ENCODE results near the gene FANCM.

DNA sequence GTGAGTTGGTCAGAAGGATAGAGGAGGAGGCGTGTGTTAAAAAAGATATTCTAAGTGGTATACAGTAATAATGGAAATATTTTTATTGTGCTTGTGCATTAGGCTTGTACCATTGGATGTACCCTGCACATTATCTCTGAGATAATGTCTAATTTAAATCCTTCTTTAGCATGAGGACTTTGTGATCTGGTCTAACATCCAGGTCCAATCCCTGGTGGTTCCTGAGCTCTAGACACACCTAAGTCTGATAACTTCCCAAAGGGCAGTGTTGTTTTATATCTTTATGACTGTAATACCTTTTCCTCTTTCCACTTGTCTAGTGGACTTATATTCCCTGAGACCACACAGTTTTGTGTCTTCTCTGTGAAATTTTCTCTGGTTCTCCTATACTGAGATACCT lies 31.2 kb upstream of the FANCM start:
- TF ChIP-seq RAD21 (conservative IDR thresholded peaks at IDR 0.05) (no peak), MXI1 (conservative IDR thresholded peaks at IDR 0.05; ENCODE audit: poor library complexity, severe bottlenecking) (no peak), POLR2AphosphoS5 (IDR thresholded peaks at IDR 0.05) (no peak), EZH2 (IDR thresholded peaks at IDR 0.05; ENCODE audit: borderline replicate concordance, insufficient read depth, low read length, poor library complexity, severe bottlenecking) (no peak), EP300 (conservative IDR thresholded peaks at IDR 0.05; ENCODE audit: poor library complexity, severe bottlenecking) (no peak), SMC3 (conservative IDR thresholded peaks at IDR 0.05; ENCODE audit: poor library complexity) (no peak)
- TF ChIP-seq, protein P1, sequence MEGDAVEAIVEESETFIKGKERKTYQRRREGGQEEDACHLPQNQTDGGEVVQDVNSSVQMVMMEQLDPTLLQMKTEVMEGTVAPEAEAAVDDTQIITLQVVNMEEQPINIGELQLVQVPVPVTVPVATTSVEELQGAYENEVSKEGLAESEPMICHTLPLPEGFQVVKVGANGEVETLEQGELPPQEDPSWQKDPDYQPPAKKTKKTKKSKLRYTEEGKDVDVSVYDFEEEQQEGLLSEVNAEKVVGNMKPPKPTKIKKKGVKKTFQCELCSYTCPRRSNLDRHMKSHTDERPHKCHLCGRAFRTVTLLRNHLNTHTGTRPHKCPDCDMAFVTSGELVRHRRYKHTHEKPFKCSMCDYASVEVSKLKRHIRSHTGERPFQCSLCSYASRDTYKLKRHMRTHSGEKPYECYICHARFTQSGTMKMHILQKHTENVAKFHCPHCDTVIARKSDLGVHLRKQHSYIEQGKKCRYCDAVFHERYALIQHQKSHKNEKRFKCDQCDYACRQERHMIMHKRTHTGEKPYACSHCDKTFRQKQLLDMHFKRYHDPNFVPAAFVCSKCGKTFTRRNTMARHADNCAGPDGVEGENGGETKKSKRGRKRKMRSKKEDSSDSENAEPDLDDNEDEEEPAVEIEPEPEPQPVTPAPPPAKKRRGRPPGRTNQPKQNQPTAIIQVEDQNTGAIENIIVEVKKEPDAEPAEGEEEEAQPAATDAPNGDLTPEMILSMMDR (IDR thresholded peaks at IDR 0.05; ENCODE audit: poor library complexity, severe bottlenecking): no peak
